HL-60 (cell line): ENCODE measurements around the gene SUGT1.

Experiments used
- CTCF ChIP-seq: IDR thresholded peaks from one replicate; pipeline ENCODE4 v1.5.1; 2011; ENCODE audit warnings: low read length, control low read depth, inconsistent platforms; ENCODE audit not compliant: insufficient read depth
- GABPA ChIP-seq: IDR thresholded peaks from 2 replicates; pipeline ENCODE4 v1.6.1; 2012; ENCODE audit warnings: low read depth
- POLR2AphosphoS5 ChIP-seq: IDR thresholded peaks from 2 replicates; pipeline ENCODE4 v1.6.1; 2012; ENCODE audit warnings: low read depth
- REST ChIP-seq: IDR thresholded peaks from 2 replicates; pipeline ENCODE4 v1.6.1; 2012; ENCODE audit warnings: low read depth; ENCODE audit not compliant: insufficient replicate concordance
- SPI1 ChIP-seq: IDR thresholded peaks from 2 replicates; pipeline ENCODE4 v1.6.1; 2012; ENCODE audit warnings: low read depth, mild to moderate bottlenecking, borderline replicate concordance

- no peak for TF ChIP-seq CTCF
- no peak for TF ChIP-seq POLR2AphosphoS5
- TF ChIP-seq REST = no peak
- no peak for TF ChIP-seq SPI1
- TF ChIP-seq GABPA = no peak
Observed at GRCh38 chr13:52686376-52686775, 33.7 kb downstream of the SUGT1 start.
